SK-N-SH (cell line): Measurements from ENCODE around the gene ZSCAN16.

Experiments used
- EZH2phosphoT487 ChIP-seq: fragments of 200-600 bp; sonication (generic); IDR thresholded peaks from 2 replicates; pipeline ENCODE4 v1.6.1; 2017; ENCODE audit warnings: low read depth, mixed run types, mild to moderate bottlenecking, antibody characterized with exemption, moderate library complexity, borderline replicate concordance
- GATA2 ChIP-seq: sonication (generic); formaldehyde crosslinking; IDR thresholded peaks from 2 replicates; pipeline ENCODE4 v1.5.0; 2020; ENCODE audit warnings: mild to moderate bottlenecking, missing genetic modification reagents
- POLR2AphosphoS5 ChIP-seq: IDR thresholded peaks from 2 replicates; pipeline ENCODE4 v1.6.1; 2012; ENCODE audit warnings: low read depth, low read length
- RAD21 ChIP-seq: IDR thresholded peaks from 2 replicates; pipeline ENCODE4 v1.6.1; 2012; ENCODE audit warnings: mild to moderate bottlenecking, low read length
- TF ChIP-seq, protein P1 (sequence below): fragments of 200-600 bp; sonication (generic); IDR thresholded peaks from 2 replicates; pipeline ENCODE4 v1.6.1; 2017; ENCODE audit warnings: antibody characterized with exemption, mild to moderate bottlenecking, moderate library complexity
- TF ChIP-seq, protein P2 (sequence below): IDR thresholded peaks from 2 replicates; pipeline ENCODE4; 2012
- TF ChIP-seq, protein P3 (sequence below): fragments of 150-350 bp; IDR thresholded peaks from 2 replicates; pipeline ENCODE4 v1.6.1; 2016; ENCODE audit warnings: mild to moderate bottlenecking, low read depth, low read length
- TF ChIP-seq, protein P4 (sequence below): IDR thresholded peaks from 2 replicates; pipeline ENCODE4 v1.4.0; 2012; ENCODE audit warnings: low read depth, borderline replicate concordance
- TF ChIP-seq, protein P5 (sequence below): IDR thresholded peaks from 2 replicates; pipeline ENCODE4 v1.6.1; 2012; ENCODE audit warnings: mild to moderate bottlenecking, low read depth, low read length, moderate library complexity

DNA sequence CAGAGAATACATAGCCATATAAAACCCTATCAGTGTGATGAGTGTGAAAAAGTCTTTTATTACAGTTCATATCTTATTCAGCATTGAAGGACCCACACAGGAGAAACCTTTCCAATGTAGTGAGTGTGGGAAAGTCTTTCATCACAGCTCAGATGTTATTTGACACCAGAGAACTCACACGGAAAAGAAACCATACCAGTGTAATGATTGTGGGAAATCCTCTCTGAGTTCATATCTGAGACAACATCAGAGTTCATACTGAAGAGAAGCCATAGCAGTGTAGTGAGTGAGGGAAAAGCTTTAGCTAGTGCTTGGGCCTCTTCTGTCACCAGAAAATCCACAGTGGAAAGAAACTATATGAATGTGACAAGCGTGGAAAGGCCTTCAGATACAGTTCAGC, 8.6 kb upstream of the ZSCAN16 start:
- TF ChIP-seq, protein P1, sequence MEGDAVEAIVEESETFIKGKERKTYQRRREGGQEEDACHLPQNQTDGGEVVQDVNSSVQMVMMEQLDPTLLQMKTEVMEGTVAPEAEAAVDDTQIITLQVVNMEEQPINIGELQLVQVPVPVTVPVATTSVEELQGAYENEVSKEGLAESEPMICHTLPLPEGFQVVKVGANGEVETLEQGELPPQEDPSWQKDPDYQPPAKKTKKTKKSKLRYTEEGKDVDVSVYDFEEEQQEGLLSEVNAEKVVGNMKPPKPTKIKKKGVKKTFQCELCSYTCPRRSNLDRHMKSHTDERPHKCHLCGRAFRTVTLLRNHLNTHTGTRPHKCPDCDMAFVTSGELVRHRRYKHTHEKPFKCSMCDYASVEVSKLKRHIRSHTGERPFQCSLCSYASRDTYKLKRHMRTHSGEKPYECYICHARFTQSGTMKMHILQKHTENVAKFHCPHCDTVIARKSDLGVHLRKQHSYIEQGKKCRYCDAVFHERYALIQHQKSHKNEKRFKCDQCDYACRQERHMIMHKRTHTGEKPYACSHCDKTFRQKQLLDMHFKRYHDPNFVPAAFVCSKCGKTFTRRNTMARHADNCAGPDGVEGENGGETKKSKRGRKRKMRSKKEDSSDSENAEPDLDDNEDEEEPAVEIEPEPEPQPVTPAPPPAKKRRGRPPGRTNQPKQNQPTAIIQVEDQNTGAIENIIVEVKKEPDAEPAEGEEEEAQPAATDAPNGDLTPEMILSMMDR = no peak
- TF ChIP-seq, protein P2, sequence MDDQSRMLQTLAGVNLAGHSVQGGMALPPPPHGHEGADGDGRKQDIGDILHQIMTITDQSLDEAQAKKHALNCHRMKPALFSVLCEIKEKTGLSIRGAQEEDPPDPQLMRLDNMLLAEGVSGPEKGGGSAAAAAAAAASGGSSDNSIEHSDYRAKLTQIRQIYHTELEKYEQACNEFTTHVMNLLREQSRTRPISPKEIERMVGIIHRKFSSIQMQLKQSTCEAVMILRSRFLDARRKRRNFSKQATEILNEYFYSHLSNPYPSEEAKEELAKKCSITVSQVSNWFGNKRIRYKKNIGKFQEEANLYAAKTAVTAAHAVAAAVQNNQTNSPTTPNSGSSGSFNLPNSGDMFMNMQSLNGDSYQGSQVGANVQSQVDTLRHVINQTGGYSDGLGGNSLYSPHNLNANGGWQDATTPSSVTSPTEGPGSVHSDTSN = no peak
- no peak for TF ChIP-seq POLR2AphosphoS5
- TF ChIP-seq, protein P3, sequence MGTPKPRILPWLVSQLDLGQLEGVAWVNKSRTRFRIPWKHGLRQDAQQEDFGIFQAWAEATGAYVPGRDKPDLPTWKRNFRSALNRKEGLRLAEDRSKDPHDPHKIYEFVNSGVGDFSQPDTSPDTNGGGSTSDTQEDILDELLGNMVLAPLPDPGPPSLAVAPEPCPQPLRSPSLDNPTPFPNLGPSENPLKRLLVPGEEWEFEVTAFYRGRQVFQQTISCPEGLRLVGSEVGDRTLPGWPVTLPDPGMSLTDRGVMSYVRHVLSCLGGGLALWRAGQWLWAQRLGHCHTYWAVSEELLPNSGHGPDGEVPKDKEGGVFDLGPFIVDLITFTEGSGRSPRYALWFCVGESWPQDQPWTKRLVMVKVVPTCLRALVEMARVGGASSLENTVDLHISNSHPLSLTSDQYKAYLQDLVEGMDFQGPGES = no peak
- TF ChIP-seq, protein P4, sequence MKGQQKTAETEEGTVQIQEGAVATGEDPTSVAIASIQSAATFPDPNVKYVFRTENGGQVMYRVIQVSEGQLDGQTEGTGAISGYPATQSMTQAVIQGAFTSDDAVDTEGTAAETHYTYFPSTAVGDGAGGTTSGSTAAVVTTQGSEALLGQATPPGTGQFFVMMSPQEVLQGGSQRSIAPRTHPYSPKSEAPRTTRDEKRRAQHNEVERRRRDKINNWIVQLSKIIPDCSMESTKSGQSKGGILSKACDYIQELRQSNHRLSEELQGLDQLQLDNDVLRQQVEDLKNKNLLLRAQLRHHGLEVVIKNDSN = no peak
- TF ChIP-seq GATA2 (CRISPR knock-in tag) = no peak
- TF ChIP-seq RAD21 = no peak
- TF ChIP-seq EZH2phosphoT487 = no peak
- TF ChIP-seq, protein P5, sequence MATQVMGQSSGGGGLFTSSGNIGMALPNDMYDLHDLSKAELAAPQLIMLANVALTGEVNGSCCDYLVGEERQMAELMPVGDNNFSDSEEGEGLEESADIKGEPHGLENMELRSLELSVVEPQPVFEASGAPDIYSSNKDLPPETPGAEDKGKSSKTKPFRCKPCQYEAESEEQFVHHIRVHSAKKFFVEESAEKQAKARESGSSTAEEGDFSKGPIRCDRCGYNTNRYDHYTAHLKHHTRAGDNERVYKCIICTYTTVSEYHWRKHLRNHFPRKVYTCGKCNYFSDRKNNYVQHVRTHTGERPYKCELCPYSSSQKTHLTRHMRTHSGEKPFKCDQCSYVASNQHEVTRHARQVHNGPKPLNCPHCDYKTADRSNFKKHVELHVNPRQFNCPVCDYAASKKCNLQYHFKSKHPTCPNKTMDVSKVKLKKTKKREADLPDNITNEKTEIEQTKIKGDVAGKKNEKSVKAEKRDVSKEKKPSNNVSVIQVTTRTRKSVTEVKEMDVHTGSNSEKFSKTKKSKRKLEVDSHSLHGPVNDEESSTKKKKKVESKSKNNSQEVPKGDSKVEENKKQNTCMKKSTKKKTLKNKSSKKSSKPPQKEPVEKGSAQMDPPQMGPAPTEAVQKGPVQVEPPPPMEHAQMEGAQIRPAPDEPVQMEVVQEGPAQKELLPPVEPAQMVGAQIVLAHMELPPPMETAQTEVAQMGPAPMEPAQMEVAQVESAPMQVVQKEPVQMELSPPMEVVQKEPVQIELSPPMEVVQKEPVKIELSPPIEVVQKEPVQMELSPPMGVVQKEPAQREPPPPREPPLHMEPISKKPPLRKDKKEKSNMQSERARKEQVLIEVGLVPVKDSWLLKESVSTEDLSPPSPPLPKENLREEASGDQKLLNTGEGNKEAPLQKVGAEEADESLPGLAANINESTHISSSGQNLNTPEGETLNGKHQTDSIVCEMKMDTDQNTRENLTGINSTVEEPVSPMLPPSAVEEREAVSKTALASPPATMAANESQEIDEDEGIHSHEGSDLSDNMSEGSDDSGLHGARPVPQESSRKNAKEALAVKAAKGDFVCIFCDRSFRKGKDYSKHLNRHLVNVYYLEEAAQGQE = no peak
